IPS-18a (cell line): ENCODE measurements around the gene TBC1D2.
"Not testable (repeated sequence)": the region's sequence is repeated elsewhere in the genome, so short reads cannot be mapped to it uniquely, and the experiment has no call there.

ENCODE experiments used
- H3K27ac ChIP-seq: one replicate; pipeline ENCODE4 v1.5.1; 2013; ENCODE audit warnings: low read length
- H3K27me3 ChIP-seq: one replicate; pipeline ENCODE4 v1.6.1; 2013; ENCODE audit warnings: mild to moderate bottlenecking, low read length; ENCODE audit not compliant: control insufficient read depth, insufficient read depth
- H3K36me3 ChIP-seq: one replicate; pipeline ENCODE4 v1.6.1; 2013; ENCODE audit warnings: low read depth, low read length; ENCODE audit not compliant: control insufficient read depth
- H3K4me1 ChIP-seq: one replicate; pipeline ENCODE4 v1.6.1; 2013; ENCODE audit warnings: low read depth, low read length; ENCODE audit not compliant: control insufficient read depth
- H3K4me3 ChIP-seq: one replicate; pipeline ENCODE4 v1.5.1; 2013; ENCODE audit warnings: low read length
- H3K9ac ChIP-seq: one replicate; pipeline ENCODE4 v1.6.1; 2013; ENCODE audit warnings: mild to moderate bottlenecking, low read length, moderate library complexity
- H3K9me3 ChIP-seq: one replicate; pipeline ENCODE4 v1.6.1; 2013; ENCODE audit warnings: low read depth, low read length; ENCODE audit not compliant: control insufficient read depth

The TBC1D2 gene

GRCh38 chr9:98270284-98270683 is 14.8 kb upstream of the TBC1D2 start:
- H3K36me3 ChIP-seq, H3K27me3 ChIP-seq, H3K9ac ChIP-seq, H3K9me3 ChIP-seq, H3K4me3 ChIP-seq, H3K27ac ChIP-seq, H3K4me1 ChIP-seq: not testable (repeated sequence)

GRCh38 chr9:98269652-98270051 is 14.2 kb upstream of the TBC1D2 start:
- H3K36me3 ChIP-seq, H3K4me3 ChIP-seq: not testable (repeated sequence)
- H3K4me1 ChIP-seq = peaks cover 12% of the 10 kb centered on the region

GRCh38 chr9:98267556-98267955 is 12.1 kb upstream of the TBC1D2 start:
- H3K4me3 ChIP-seq, H3K9ac ChIP-seq, H3K27ac ChIP-seq, H3K9me3 ChIP-seq, H3K27me3 ChIP-seq, H3K36me3 ChIP-seq: not testable (repeated sequence)
- H3K4me1 ChIP-seq = peaks cover 12% of the 10 kb centered on the region

More at GRCh38 chr9:98269652-98270051, 14.2 kb upstream of the TBC1D2 start:
- H3K27ac ChIP-seq, H3K9me3 ChIP-seq, H3K27me3 ChIP-seq, H3K9ac ChIP-seq: not testable (repeated sequence)

GRCh38 chr9:98264516-98264915 is 9.1 kb upstream of the TBC1D2 start:
- Histone ChIP-seq H3K9ac (no peak overlapping the region), H3K4me3 (no peak overlapping the region), H3K9me3 (no peaks in the 10 kb centered on the region), H3K27me3 (no peaks in the 10 kb centered on the region), H3K4me1 (peaks cover 5% of the 10 kb centered on the region), H3K36me3 (no peaks in the 10 kb centered on the region), H3K27ac (no peak overlapping the region)

- no peaks in the 10 kb centered on the region for H3K36me3 ChIP-seq
- H3K4me3 ChIP-seq = no peak overlapping the region
- H3K9ac ChIP-seq = no peak overlapping the region
- peaks cover 5% of the 10 kb centered on the region for H3K4me1 ChIP-seq
- no peak overlapping the region for H3K27ac ChIP-seq
- no peaks in the 10 kb centered on the region for H3K27me3 ChIP-seq
- H3K9me3 ChIP-seq = no peaks in the 10 kb centered on the region
Observed at GRCh38 chr9:98263482-98264357, 8.3 kb upstream of the TBC1D2 start.

- no peak overlapping the region for H3K4me3 ChIP-seq
- H3K9ac ChIP-seq = no peak overlapping the region
- no peaks in the 10 kb centered on the region for H3K36me3 ChIP-seq
- no peak overlapping the region for H3K27ac ChIP-seq
- no peaks in the 10 kb centered on the region for H3K9me3 ChIP-seq
- no peaks in the 10 kb centered on the region for H3K27me3 ChIP-seq
- peaks cover 5% of the 10 kb centered on the region for H3K4me1 ChIP-seq
Observed at GRCh38 chr9:98263080-98263479, 7.6 kb upstream of the TBC1D2 start.

GRCh38 chr9:98262056-98262455 is 6.6 kb upstream of the TBC1D2 start:
- Histone ChIP-seq H3K27me3 (no peaks in the 10 kb centered on the region), H3K9me3 (no peaks in the 10 kb centered on the region), H3K36me3 (no peaks in the 10 kb centered on the region), H3K27ac (no peak overlapping the region), H3K4me1 (peaks cover 6% of the 10 kb centered on the region), H3K9ac (no peak overlapping the region), H3K4me3 (no peak overlapping the region)

GRCh38 chr9:98260635-98261034 is 5.2 kb upstream of the TBC1D2 start:
- H3K9me3 ChIP-seq = no peaks in the 10 kb centered on the region
- H3K27me3 ChIP-seq = no peaks in the 10 kb centered on the region
- no peak overlapping the region for H3K4me3 ChIP-seq
- no peak overlapping the region for H3K9ac ChIP-seq
- peaks cover 11% of the 10 kb centered on the region for H3K4me1 ChIP-seq
- no peak overlapping the region for H3K27ac ChIP-seq
- no peaks in the 10 kb centered on the region for H3K36me3 ChIP-seq

- Histone ChIP-seq H3K36me3 (no peaks in the 10 kb centered on the region), H3K9ac (no peak overlapping the region), H3K4me1 (peaks cover 6% of the 10 kb centered on the region), H3K27me3 (peaks cover 4% of the 10 kb centered on the region), H3K9me3 (no peaks in the 10 kb centered on the region), H3K27ac (no peak overlapping the region), H3K4me3 (no peak overlapping the region)
Observed at GRCh38 chr9:98259791-98260190, 4.3 kb upstream of the TBC1D2 start.

GRCh38 chr9:98256756-98257155 is 1.3 kb upstream of the TBC1D2 start:
- no peak overlapping the region for H3K27ac ChIP-seq

GRCh38 chr9:98255061-98255577 is 330 bp downstream of the TBC1D2 start:
- Histone ChIP-seq H3K36me3 (no peaks in the 10 kb centered on the region), H3K27ac (no peak overlapping the region), H3K4me1 (peaks cover 6% of the 10 kb centered on the region), H3K9me3 (no peaks in the 10 kb centered on the region), H3K9ac (peak overlapping the region; percentile 81), H3K27me3 (peaks cover 10% of the 10 kb centered on the region), H3K4me3 (peak overlapping the region; percentile 85)

More at GRCh38 chr9:98256756-98257155, 1.3 kb upstream of the TBC1D2 start:
- no peaks in the 10 kb centered on the region for H3K9me3 ChIP-seq
- peak overlapping the region; percentile 85 for H3K4me3 ChIP-seq
- H3K9ac ChIP-seq = peak overlapping the region; percentile 81
- H3K36me3 ChIP-seq = no peaks in the 10 kb centered on the region
- H3K27me3 ChIP-seq = peaks cover 10% of the 10 kb centered on the region
- peaks cover 6% of the 10 kb centered on the region for H3K4me1 ChIP-seq
